ENCODE results near the gene TEKT2.

The TEKT2 gene

GRCh38 chr1:36085126-36085525, 1.2 kb downstream of the TEKT2 start:
- Histone ChIP-seq H3K79me2 (ENCODE audit: insufficient read depth, low read depth) (peaks cover 12% of the 10 kb centered on the region; the same call in 1 of the 2 replicates), H3K4me2 (no peak overlapping the region), H3K36me3 (ENCODE audit: insufficient read depth) (no peaks in the 10 kb centered on the region), H3K4me1 (ENCODE audit: low read depth, poor library complexity, severe bottlenecking) (peaks cover 8% of the 10 kb centered on the region), H3K27me3 (ENCODE audit: insufficient read depth, low read depth) (no peaks in the 10 kb centered on the region), H4K20me1 (ENCODE audit: insufficient read depth) (no peaks in the 10 kb centered on the region), H3K27ac (no peak overlapping the region), H3K4me3 (IDR thresholded peaks at IDR 0.05; ENCODE audit: insufficient read depth, low read depth, low read length) (no peak overlapping the region), H2AFZ (ENCODE audit: low read depth) (no peak overlapping the region), H3K9ac (no peak overlapping the region)
- no peak for TF ChIP-seq CTCF (conservative IDR thresholded peaks at IDR 0.05; ENCODE audit: low read depth, low read length)

- Histone ChIP-seq H3K4me2 (no peak overlapping the region), H3K27me3 (ENCODE audit: insufficient read depth, low read depth) (no peaks in the 10 kb centered on the region), H3K4me3 (IDR thresholded peaks at IDR 0.05; ENCODE audit: insufficient read depth, low read depth, low read length) (no peak overlapping the region), H3K9ac (no peak overlapping the region), H3K36me3 (ENCODE audit: insufficient read depth) (no peaks in the 10 kb centered on the region), H4K20me1 (ENCODE audit: insufficient read depth) (no peaks in the 10 kb centered on the region), H3K79me2 (ENCODE audit: insufficient read depth, low read depth) (peaks cover 20% of the 10 kb centered on the region; the same call in 1 of the 2 replicates), H3K27ac (no peak overlapping the region), H3K4me1 (ENCODE audit: low read depth, poor library complexity, severe bottlenecking) (peaks cover 10% of the 10 kb centered on the region), H2AFZ (ENCODE audit: low read depth) (no peak overlapping the region)
- no peak for TF ChIP-seq CTCF (conservative IDR thresholded peaks at IDR 0.05; ENCODE audit: low read depth, low read length)
Measured at GRCh38 chr1:36085686-36086526, 2.0 kb downstream of the TEKT2 start.

- Histone ChIP-seq H3K4me3 (IDR thresholded peaks at IDR 0.05; ENCODE audit: insufficient read depth, low read depth, low read length) (no peak overlapping the region), H3K4me1 (ENCODE audit: low read depth, poor library complexity, severe bottlenecking) (peaks cover 10% of the 10 kb centered on the region), H3K27me3 (ENCODE audit: insufficient read depth, low read depth) (no peaks in the 10 kb centered on the region), H3K9ac (no peak overlapping the region), H2AFZ (ENCODE audit: low read depth) (no peak overlapping the region), H4K20me1 (ENCODE audit: insufficient read depth) (no peaks in the 10 kb centered on the region), H3K36me3 (ENCODE audit: insufficient read depth) (no peaks in the 10 kb centered on the region), H3K4me2 (no peak overlapping the region), H3K27ac (no peak overlapping the region), H3K79me2 (ENCODE audit: insufficient read depth, low read depth) (peaks cover 23% of the 10 kb centered on the region; the same call in 1 of the 2 replicates)
- TF ChIP-seq CTCF (conservative IDR thresholded peaks at IDR 0.05; ENCODE audit: low read depth, low read length) = no peak
Measured at GRCh38 chr1:36086529-36087232, 2.8 kb downstream of the TEKT2 start.

- no peak overlapping the region for H3K27ac ChIP-seq
- no peak overlapping the region for H3K4me3 ChIP-seq (IDR thresholded peaks at IDR 0.05; ENCODE audit: insufficient read depth, low read depth, low read length)
- no peak for TF ChIP-seq CTCF (conservative IDR thresholded peaks at IDR 0.05; ENCODE audit: low read depth, low read length)
- H3K4me2 ChIP-seq = 0 out of 2 replicates have a peak overlapping the region, but pooled peaks have one; percentile 82
- peaks cover 23% of the 10 kb centered on the region; the same call in 1 of the 2 replicates for H3K79me2 ChIP-seq (ENCODE audit: insufficient read depth, low read depth)
- peak overlapping the region; percentile 99 for H2AFZ ChIP-seq (ENCODE audit: low read depth)
- H3K36me3 ChIP-seq (ENCODE audit: insufficient read depth) = no peaks in the 10 kb centered on the region
- H4K20me1 ChIP-seq (ENCODE audit: insufficient read depth) = no peaks in the 10 kb centered on the region
- no peak overlapping the region for H3K9ac ChIP-seq
- H3K27me3 ChIP-seq (ENCODE audit: insufficient read depth, low read depth) = no peaks in the 10 kb centered on the region
- peaks cover 10% of the 10 kb centered on the region for H3K4me1 ChIP-seq (ENCODE audit: low read depth, poor library complexity, severe bottlenecking)
Measured at GRCh38 chr1:36087233-36088123, 3.6 kb downstream of the TEKT2 start.

All from KMS-11 (cell line).